Ovary (tissue), 9 donors: ENCODE measurements around the gene CCR5. TPM values are rescaled to one million over a fixed set of nuclear protein-coding genes. Genes with fewer than 3 reads are reported as not detected.

ENCODE experiments used
- DNase-seq, 5 donors: peaks; one replicate each; pipeline ENCODE4 v3.0.0-alpha.2; 2019 to 2020
- H3K27ac ChIP-seq, 2 donors: fragments of 200-600 bp; one replicate each; pipeline versions ENCODE4 v1.5.1 to v1.8.0; 2019 to 2022
- H3K27me3 ChIP-seq: fragments of 200-600 bp; one replicate; pipeline ENCODE4 v1.8.0; 2022
- H3K36me3 ChIP-seq: fragments of 200-600 bp; sonication (generic); one replicate; pipeline ENCODE4 v1.5.1; 2019
- H3K4me1 ChIP-seq: one replicate; pipeline ENCODE4 v1.8.1; 2013; ENCODE audit warnings: mild to moderate bottlenecking, moderate library complexity; ENCODE audit not compliant: insufficient read depth
- H3K4me3 ChIP-seq: fragments of 200-600 bp; sonication (generic); one replicate; pipeline ENCODE4 v1.5.1; 2017
- H3K9me3 ChIP-seq, 2 donors: fragments of 200-600 bp in 1 of 2; sonication (generic) in 1 of 2; one replicate each; pipeline versions ENCODE4 v1.5.1 to v1.8.1; 2013 to 2019; ENCODE audit warnings: mild to moderate bottlenecking in 1 of 2, moderate library complexity in 1 of 2
- CTCF ChIP-seq, 3 donors: fragments of 450-650 bp in 2 of 3; fragments of 200-600 bp in 1 of 3; IDR thresholded peaks; one replicate each; pipeline versions ENCODE4 v1.5.1 to v1.8.0; 2016 to 2022; ENCODE audit warnings: antibody characterized with exemption in 3 of 3, mild to moderate bottlenecking in 1 of 3
- EP300 ChIP-seq: sonication (generic); formaldehyde crosslinking; IDR thresholded peaks from one replicate; pipeline ENCODE4 v1.6.1; 2017; ENCODE audit warnings: antibody characterized with exemption
- POLR2A ChIP-seq: fragments of 450-650 bp; IDR thresholded peaks from one replicate; pipeline ENCODE4 v1.6.1; 2017; ENCODE audit warnings: antibody characterized with exemption, mild to moderate bottlenecking, moderate library complexity
- WGBS, 3 donors: extraction: QIAGEN DNeasy Blood & Tissue Kit in 1 of 3; methylation state at CpG; one replicate each; pipeline versions ENCODE4 v1.1.5 to v1.1.7; 2013 to 2017; 5-methylcytosine and 5-hydroxymethylcytosine counted together
- intact Hi-C, 4 donors: fragments of 100-400 bp; cut with DNase I; formaldehyde crosslinking; loops; one replicate each; pipeline versions ENCODE4 v1.11.0 to v1.15.1; 2022 to 2023
- polyA plus RNA-seq, 2 donors: library from polyadenylated mRNA; stranded (reverse); fragments of 200-250 nt in 1 of 2; fragments of 350-450 nt in 1 of 2; fragmentation: Illumina TruSeq in 1 of 2; extraction: RNeasy Lipid Tissue Mini Kit (QIAGEN cat#74804) in 1 of 2; gene quantifications; one replicate each; pipeline ENCODE4 v1.2.3, GENCODE V29; 2013 to 2014
- total RNA-seq, 7 donors: library from RNA; depleted of rRNA in 2 of 7; stranded (reverse); fragments of >200 nt in 2 of 7; fragmentation: NEBNext Ultra II Directional in 3 of 7; extraction: Animal tissue kit (Norgen Biotek cat#: 25700) in 3 of 7; gene quantifications; one replicate each; pipeline versions ENCODE4 v1.1.0 to v1.2.4, GENCODE V29; 2016 to 2023
- donor health status: DM: no; HTN: no; CAD: no; lungs with moderate emphysema.
- donor health status: DM: no; HTN: no; CAD: no.
- donor health status: Bipolar disorder and iron deficiency.
- donor health status: DM: yes; HTN: yes; CAD: no.
- donor health status: DM: no; HTN: no; CAD: no.
- donor health status: DM: yes; HTN: yes; CAD: no.

Gene CCR5
- total and polyA plus RNA-seq, 9 donors = 0.23 to 7.4 (median 0.92) TPM

GRCh38 chr3:46348823-46349482, 21.8 kb upstream of the CCR5 start:
- Histone ChIP-seq H3K9me3 (no peaks in the 10 kb centered on the region), H3K4me3 (no peak overlapping the region), H3K36me3 (no peaks in the 10 kb centered on the region), H3K27me3 (no peaks in the 10 kb centered on the region), H3K4me1 (no peaks in the 10 kb centered on the region), H3K27ac (no peak overlapping the region)
- DNase-seq = no peak
- WGBS, 3 donors = 83 to 90% (median 87%) methylated on average over 3 of the region's 3 CpGs
- TF ChIP-seq CTCF (IDR thresholded peaks at IDR 0.05) (no peak), EP300 (no peak), POLR2A (no peak)
- intact Hi-C loops = no loop called here

- no peak for DNase-seq
- WGBS, 3 donors = 71 to 74% (median 73%) methylated on average over 2 of the region's 2 CpGs
- intact Hi-C loops = no loop called here
Measured at GRCh38 chr3:46349484-46350261, 21.1 kb upstream of the CCR5 start.

GRCh38 chr3:46350262-46350565, 20.5 kb upstream of the CCR5 start:
- intact Hi-C loops = no loop called here
- Histone ChIP-seq H3K9me3 (no peaks in the 10 kb centered on the region), H3K36me3 (no peaks in the 10 kb centered on the region), H3K4me1 (no peaks in the 10 kb centered on the region), H3K27me3 (no peaks in the 10 kb centered on the region), H3K27ac (no peak overlapping the region), H3K4me3 (no peak overlapping the region)
- WGBS, 3 donors = 66 to 83% (median 79%) methylated on average over 1 of the region's 1 CpG
- DNase-seq = no peak
- TF ChIP-seq POLR2A = no peak
- no peak for TF ChIP-seq EP300
- TF ChIP-seq CTCF (IDR thresholded peaks at IDR 0.05) = no peak

More at GRCh38 chr3:46349484-46350261, 21.1 kb upstream of the CCR5 start:
- Histone ChIP-seq H3K36me3 (no peaks in the 10 kb centered on the region), H3K27me3 (no peaks in the 10 kb centered on the region), H3K9me3 (no peaks in the 10 kb centered on the region), H3K27ac (no peak overlapping the region), H3K4me3 (no peak overlapping the region), H3K4me1 (no peaks in the 10 kb centered on the region)
- TF ChIP-seq EP300 (no peak), CTCF (IDR thresholded peaks at IDR 0.05) (no peak), POLR2A (no peak)

GRCh38 chr3:46351646-46352045, 19.1 kb upstream of the CCR5 start:
- WGBS, 3 donors = 63 to 78% (median 69%) methylated on average over 3 of the region's 3 CpGs

More at GRCh38 chr3:46351646-46352045, 19.1 kb upstream of the CCR5 start:
- H3K27me3 ChIP-seq = no peaks in the 10 kb centered on the region
- intact Hi-C loops = no loop called here
- H3K36me3 ChIP-seq = no peaks in the 10 kb centered on the region
- no peak overlapping the region for H3K4me3 ChIP-seq
- DNase-seq = no peak
- no peak overlapping the region for H3K27ac ChIP-seq
- no peaks in the 10 kb centered on the region for H3K4me1 ChIP-seq
- no peaks in the 10 kb centered on the region for H3K9me3 ChIP-seq
- TF ChIP-seq EP300 (no peak), CTCF (IDR thresholded peaks at IDR 0.05) (no peak), POLR2A (no peak)
